NCI-H748 treated with DMSO at 0.1 percent for 48 hours (cell line): Measurements from ENCODE around the gene CFAP97D1.
A peak's percentile ranks its signal among the peaks of the same experiment; 100 is the strongest.
"Not testable (repeated sequence)": the region's sequence is repeated elsewhere in the genome, so short reads cannot be mapped to it uniquely, and the experiment has no call there.

Experiments used
- DNase-seq: peaks from one replicate; lab custom pipeline; 2025; lab: John Stamatoyannopoulos, UW

CFAP97D1 gene

DNA sequence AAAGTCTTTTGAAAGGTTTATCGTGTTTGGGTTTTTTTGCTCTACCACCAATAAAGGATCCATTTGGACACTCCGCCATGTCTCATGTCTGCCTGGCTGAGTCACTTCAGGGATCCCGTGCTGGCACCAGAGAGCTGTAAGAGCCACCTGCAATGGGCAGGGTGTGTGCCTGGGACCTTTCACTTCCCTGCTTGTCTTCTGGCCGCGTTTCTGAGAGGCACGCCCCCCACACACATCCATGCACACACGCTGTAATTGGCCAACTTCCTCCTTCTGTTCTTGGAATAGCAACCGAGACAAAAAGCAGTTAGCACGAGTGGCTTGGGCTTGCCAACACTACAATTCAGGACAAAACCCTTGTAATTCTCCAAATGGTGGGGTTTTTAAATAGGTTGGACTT lies 11.9 kb upstream of the CFAP97D1 start:
- DNase-seq: no peak

DNA sequence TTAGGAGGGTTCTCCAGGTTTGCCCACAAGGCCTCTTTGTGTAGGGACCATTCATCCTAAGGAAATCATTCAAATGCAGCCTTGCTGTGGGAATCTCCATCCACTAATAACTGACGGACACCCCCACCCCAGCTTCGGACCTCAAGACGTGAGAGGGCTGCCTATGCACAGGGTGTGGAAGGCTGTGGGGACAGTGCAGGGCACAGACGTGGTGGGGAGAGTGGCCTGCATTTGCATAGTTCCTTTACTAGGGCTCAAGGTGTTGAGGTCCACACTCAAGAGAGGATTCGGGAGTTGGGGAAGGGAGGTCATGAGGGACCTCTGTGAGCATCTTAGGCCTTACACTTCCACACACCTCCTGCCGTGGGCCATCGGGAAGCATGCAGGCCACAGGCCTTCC lies 11.3 kb upstream of the CFAP97D1 start:
- no peak for DNase-seq

DNA sequence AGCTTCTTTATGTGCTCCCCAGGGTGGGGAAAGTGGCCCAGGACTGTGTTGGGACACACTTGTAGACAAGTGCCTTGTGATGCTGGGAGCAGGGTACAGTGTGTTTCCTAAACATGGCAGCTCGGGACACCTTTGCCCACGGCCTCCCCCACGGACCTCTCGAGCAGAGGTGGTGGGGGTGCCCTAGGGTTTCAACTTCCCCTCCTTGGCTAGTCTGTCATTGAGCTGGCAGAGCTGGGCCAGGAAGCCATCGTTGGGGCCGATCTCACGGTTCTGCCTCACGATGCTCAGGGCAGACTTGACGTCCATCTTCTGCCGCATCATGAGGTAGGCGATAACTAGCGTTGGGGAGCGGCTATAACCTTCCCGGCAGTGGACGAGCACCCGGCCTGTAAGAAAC lies 10.8 kb upstream of the CFAP97D1 start:
- no peak for DNase-seq

DNA sequence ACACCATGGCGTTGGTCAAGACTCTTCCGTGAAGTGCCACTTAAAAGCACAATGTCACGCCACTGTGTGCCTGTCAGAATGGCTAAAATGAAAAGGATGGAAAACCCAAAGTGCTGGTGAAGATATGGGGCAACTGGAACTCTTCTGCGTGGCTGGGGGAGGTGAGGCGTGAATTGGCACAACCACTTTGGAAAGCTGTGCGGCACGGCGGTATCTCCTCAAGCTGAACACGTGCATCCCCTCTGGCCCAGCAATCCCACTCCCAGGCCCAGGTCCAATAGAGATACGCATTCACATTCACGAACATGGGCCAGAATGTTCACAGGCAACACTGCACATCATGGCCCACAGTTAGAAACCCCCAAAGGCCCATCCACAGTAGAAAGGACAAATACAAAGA lies 10.4 kb upstream of the CFAP97D1 start:
- no peak for DNase-seq

DNA sequence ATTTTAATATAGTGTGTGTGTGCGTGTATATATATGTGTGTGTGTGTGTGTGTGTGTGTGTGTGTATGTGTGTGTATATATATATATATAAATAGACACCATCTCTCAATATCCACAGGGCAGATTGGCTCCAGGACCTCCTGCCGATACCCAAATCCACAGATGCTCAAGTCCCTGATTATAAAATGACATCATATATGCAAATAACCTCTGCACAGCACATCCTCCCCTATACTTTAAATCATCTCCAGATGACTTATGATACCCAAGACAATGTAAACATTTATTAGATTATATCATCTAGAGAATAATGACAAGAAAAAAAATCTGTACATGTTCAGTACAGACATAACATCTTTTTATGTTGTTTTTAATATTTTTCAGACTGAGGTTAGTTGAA lies 9.3 kb upstream of the CFAP97D1 start:
- no peak for DNase-seq

DNA sequence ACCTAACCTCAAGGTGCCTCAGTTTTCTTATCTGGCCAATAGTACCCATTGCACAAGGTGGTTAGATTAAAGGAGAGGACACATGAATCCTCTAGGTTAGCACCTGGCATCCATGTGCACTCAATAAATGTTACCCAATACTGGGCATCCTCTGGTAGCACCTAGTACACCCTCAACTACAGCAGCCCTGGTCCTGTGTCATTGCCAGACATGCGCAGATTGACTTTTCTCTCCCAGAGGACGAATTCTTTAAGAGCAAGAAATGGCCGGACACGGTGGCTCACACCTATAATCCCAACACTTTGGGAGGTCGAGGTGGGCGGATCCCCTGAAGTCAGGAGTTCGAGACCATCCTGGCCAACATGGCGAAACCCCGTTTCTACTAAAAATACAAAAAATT lies 8.8 kb upstream of the CFAP97D1 start:
- DNase-seq: no peak

DNA sequence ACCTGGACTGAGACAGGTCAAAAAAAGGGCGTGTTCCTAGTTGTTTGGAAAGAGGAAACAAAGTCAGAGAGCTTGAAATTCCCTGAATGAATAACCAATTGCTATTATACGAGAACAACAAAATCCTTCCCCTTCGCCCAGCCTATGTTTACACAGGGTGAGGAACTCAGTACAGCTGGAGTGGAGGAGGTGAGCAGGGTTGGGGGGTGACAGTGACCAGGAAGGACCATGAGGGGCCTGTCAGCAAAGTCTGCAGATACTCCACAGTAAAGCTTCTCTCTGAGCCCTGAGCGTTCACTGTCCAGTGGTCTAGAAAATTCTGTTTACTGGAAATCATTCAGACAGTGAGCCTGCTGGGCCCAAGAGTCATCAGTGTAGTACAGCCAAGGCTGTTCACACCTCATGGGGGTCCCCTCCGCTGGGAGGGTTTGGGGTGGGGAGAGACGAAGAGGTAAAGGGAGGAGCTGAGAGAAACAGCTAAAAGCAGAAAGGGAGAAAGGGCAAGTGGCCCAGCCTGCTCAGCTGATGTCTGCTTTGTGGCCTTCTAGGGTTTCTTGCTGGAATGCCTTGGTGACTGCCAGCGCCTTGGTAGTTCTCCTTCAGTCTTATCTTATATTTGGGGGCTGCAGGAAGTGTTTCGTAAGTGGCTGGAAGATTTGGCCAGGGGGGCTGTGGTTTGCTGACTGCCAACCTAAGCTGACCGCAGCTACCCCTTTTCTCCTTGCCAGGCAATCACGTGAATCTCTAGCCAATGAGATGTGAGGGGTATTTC lies 7.2 kb upstream of the CFAP97D1 start:
- no peak for DNase-seq

DNA sequence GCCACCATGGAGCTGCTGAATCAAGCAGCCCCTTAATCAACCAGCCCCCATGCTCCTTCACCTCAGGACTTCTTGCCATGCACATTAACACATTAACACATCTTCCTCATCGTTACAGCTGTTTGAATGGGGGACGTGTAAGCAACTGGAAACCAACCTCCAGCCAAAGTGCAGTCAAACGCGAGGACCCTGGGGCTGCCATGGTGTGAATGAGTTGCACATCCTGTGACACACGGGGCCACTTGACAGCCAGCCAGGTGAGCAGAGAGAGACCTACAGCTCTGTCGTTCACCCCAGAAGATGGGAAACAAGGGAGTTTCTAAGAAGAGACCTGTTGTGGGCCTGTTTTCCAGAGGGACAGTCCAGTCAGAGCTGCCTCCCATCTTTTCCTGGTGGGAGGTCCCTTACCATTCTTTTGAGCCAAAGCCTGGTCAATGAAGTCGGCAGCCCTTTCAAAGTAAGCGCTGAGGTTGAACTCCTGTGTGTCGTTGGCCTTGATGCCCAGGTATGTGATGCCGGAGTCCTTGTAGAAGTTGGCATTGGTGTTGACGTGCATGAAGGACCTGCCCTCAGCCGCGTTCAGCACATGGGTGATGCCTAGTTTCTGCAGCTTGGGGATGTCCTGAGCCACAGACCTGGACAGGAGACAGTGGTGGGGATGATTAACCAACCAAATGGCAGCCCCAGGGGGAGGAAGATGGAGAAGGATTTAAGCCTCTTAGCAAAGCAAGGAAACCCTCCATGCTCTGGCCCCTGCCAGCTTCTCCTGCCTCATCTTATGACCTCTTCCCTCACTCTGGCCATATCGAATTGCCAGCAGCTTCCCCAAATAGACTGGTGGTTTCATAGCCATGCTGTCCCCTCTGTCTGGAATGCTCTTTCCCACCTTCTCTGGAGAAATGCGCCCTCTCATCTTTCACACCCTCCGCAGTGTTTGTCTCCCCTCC lies 5.7 kb upstream of the CFAP97D1 start:
- DNase-seq: no peak

DNA sequence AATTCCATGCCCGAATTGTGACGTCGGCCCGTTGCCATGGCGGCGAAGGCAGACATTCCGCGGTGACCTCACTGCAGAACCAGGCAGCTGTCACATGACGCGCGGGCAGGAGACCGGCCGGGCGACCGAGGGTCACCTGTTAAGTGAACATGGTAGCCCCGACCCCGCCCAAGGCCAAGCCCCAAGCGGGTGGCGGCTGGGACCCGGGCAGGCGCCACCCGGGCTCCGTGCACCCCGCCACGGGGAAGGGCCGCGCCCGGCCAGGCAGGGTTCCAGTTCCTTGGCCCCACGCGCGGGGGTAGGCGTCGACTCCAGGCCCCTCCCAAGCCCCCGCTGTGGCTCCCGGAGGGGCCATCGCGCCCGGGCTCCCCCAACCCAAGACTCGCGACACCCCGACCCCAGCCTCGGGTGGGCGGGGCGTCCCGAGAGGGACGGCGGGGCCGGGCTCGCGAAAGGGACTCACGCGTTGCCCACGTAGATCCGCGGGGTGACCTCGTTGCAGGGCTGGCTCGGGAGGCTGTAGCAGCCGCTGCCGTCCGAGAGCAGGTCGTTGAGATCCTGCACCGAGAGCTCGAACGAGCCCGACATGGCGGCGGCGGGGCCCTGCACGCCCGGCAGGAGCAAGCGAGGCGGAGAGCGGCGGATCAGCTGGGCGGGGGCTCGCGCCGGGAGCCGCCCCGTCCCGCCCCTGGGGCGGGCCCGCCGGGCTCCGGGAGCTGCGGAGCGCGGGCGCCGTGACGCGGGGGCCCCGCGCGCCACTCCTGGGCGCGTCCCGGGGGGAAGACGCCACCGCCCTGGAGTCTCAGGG lies 1.7 kb upstream of the CFAP97D1 start, which contains the start of gene DUSP3:
DUSP3 (minus strand) TSS at position 641 of the 808 bp plus-strand sequence; CDS start at position 588, 53 bp downstream.
- peak; percentile 39 for DNase-seq

DNA sequence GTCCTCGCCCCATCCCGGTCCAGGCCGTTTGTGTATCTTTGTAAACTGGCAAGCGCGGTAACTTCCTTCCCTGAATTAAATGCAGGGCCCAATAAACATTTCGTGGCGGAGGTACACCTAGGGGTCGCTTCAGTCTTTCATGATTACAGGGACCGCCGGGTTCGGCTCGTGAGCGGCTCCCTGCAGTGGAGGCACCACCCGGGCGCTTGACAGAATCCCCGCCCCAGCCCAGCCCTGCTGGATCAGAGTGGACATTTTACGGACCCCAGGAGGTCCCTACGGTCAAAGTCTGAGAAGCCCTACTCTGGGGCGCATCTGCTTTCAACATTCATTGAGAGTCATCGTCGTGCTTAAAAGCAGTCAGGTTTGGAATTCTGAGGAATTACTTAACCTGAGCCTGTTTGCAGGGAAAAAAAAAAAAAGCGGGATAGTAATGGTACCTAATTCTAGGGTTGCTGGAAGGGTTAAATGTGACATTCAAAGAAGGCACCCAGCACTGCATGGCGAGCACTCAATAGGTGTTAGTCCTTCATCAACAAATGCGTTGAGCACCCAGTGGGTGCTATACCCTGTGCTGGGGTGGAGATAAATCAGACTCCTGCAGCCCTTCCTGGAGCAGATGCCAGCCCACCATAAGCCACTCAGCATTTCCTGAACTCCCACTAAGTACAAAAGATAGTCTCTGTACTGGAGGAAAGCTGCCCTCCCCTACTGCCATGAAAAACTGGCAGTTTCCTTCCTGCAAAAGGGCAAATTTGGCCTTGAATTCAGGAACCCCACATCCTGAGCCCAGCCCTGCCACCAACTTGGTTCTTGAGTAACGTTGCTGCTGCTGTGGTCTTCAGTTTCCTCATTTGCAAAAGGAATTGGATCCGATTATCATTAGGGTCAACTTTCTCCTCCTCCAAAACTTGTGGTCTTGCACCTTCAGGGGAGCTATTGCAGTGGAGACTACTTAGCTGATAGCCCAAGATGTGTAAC lies 800 bp upstream of the CFAP97D1 start:
- peak; percentile 39 for DNase-seq

DNA sequence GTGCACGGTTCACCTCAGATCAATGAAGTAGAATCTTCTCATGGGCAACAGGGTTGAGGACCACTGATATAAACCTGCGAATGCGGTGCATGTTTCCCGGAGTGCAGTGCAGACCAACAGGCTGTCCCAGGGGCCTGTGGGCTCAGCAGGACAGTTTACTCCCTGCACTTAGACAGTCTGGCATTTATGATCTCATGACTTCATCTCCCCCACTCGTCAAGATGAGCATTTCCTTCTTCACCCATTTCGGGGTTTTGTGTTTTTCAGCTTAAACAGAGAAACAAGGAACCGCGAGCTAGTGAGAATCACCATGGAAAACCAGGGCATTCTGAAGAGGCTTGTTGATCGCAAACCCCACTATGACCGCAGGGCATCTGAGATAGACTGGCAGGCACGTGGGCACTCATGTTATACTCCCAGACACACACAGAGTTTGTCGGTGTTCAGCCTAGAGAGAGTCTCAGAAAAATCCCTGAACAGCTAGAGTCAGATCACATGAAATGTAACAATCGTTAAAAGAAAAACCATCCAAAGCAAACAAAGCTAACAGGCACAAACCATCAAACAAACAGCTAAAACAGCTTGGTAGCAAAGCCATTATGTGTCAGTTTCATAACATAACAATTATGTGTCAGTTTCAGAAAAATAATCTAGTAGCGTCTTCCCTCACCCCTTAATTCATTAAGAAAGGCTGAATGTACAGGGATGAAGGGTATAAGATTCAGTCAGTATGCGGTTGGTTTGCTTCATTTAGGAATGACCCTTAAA lies 2.9 kb downstream of the CFAP97D1 start:
- DNase-seq: no peak

DNA sequence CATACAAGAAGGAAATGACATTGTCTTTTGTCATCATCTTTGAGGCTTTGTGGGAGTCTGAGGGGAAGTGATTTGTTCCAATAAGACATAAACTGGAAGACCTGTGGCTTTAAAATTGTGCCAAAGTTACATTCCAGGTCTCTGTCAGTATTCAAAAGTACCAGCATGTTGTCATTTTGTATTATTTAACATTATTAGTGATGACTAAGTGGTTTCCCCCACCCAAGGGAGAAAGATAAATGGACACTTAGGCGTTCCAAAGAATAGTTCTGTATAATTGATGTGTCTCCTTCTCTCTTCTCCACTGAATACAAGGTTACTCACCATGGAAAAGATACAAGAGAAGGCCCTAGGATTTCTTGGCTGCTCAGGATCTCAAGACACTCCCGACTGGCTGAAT lies 3.8 kb downstream of the CFAP97D1 start:
- no peak for DNase-seq

DNA sequence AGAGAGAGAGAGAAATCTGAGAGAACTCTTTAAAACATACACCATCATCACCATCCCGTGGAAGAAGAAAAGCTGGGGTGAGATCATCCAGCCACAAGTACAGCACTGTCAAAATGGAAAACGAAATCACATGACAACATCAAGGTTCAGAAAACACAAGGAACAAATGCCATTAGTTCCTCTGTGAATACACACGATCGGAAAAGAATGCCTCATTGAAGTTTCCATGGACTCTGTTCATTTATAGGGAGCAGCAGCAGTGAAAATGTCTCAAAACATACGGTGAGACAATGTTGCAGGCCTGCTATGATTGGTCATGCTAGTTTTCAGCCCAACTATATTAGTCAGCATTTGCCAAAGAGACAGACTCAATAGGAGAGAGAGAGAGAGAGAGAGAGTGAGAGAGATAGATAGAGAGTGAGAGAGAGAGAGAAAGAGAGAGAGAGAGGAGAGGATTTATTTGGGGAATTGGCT lies 4.4 kb downstream of the CFAP97D1 start:
- no peak for DNase-seq

DNA sequence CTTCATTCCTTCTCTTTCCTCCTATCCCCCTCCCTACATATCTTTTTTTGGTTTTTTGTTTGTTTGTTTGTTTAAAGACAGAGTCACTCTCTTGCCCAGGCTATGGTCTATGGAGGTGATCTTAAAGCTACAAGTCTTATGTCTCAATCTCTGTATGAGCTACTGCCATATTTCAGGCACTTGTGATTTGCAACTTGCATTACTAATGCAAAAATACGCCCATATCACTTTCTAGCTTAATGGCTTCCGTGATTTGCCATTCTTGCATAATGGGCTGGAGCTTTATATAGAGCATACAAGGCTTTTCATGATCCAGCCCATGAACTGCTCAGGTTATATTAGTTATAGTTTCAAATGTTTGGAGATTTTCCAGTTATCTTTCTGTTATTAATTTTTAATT lies 7.5 kb downstream of the CFAP97D1 start:
- DNase-seq: no peak

DNA sequence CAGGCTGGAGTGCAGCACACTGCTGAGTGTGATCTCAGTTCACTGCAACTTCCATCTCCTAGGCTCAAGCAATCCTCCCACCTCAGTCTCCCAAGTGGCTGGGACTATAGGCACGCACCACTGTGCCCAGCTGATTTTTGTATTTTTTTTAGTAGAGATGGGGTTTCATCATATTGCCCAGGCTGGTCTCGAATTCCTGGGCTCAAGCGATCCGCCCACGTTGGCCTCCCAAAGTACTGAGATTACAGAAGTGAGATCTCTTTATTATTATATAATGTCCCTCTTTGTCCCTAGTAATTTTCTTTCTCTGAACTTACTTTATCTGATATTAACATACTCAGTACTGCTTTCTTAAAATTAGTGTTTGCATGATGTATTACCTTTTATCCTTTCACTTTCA lies 8.3 kb downstream of the CFAP97D1 start:
- no peak for DNase-seq

DNA sequence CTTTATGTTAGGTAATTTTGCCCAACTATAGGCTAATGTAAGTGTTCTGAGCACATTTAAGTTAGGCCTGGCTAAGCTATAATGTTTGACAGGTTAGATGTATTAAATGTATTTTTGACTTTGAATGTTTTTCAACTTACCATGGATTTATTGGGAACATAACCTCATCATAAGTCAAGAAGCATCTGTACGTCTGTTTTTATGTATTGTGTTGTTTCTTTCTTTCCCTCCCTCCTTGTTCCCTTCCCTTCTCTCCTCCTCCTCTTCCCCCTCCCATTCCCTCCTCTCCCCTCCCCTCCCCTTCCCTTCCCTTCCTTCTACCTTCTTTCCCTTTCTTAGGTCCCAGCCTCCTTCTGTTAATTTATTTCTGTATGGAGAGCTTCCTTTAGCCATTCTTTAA lies 9.2 kb downstream of the CFAP97D1 start:
- no peak for DNase-seq

DNA sequence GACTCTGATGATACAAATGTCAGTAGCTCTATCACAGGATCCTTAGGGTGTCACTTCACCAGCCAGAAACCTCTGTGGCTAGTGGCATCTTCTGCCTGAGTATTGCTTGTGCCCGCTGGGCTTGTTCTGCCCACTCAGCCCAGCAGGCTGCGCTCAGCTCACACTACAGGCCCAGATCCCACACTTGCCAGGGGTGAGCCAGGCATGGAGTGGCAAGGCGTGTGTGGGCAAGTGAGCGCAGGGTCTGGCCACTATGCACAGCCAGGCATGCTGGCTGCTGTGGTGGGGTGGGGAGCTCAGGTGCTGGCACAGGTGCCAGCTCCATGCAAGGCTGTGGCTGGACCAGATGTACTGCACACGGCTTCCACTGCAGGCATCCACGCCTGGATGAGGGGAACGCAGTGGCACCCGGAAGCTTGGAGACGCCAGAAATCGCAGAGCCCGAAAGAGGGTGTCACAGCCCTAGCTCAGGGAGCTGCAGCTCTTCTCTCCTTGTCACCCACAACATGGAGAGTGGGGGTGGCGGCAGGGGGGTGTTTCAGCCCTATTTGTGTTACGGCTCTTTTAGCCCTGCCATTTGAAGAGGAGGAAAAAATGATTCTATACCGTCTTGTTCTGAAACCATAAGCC lies 10.2 kb downstream of the CFAP97D1 start:
- no peak for DNase-seq

DNA sequence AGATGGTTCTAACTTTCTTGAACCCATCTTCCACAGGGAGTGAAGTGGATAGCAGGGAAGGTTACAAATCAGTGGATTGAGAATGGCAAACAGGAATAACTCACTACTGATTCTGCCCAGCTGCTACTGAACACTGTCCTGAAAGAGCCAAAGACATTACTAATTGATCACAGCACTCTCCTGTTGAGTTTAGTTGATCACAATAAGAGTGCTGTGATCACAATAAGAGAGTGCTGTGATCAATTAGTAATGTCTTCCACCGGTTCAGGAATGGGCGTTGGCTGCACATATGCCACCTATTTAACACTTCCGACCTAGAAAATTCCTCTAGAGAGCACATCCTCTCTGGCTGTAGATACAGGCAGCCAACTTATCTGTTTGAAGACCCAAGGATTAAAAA lies 11.4 kb downstream of the CFAP97D1 start:
- DNase-seq: no peak

DNA sequence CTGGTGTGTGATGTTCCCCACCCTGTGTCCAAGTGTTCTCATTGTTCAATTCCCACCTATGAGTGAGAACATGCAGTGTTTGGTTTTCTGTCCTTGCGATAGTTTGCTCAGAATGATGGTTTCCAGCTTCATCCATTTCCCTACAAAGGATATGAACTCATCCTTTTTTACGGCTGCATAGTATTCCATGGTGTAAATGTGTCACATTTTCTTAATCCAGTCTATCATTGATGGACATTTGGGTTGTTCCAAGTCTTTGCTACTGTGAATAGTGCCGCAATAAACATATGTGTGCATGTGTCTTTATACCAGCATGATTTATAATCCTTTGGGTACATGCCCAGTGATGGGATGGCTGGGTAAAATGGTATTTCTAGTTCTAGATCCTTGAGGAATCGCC lies 12.4 kb downstream of the CFAP97D1 start:
- not testable (repeated sequence) for DNase-seq

DNA sequence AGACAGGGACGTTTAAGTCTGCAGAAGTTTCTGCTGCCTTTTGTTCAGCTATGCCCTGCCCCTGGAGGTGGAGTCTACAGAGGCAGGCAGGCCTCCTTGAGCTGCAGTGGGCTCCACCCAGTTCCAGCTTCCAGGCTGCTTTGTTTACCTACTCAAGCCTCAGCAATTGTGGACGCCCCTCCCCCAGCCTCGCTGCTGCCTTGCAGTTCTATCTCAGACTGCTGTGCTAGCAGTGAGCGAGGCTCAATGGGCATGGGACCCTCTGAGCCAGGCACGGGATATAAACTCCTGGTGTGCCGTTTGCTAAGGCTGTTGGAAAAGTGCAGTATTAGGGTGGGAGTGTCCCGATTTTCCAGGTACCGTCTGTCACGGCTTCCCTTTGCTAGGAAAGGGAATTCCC lies 17.8 kb downstream of the CFAP97D1 start:
- DNase-seq: not testable (repeated sequence)
